ENCODE measurements around the gene DVL2.
"Not testable (repeated sequence)": the region's sequence is repeated elsewhere in the genome, so short reads cannot be mapped to it uniquely, and the experiment has no call there.

DVL2 gene

GRCh38 chr17:7249214-7249613 lies 14.9 kb upstream of the DVL2 start:
- H3K4me3 ChIP-seq (ENCODE audit: low read depth, low read length), result no peak overlapping the region; the same call in 1 of the 2 replicates
- no peak for DNase-seq (ENCODE audit: low read depth)
- TF ChIP-seq CTCF (IDR thresholded peaks at IDR 0.05; ENCODE audit: control insufficient read depth, extremely low read depth, insufficient read depth), result no peak

GRCh38 chr17:7248796-7249195 lies 14.5 kb upstream of the DVL2 start:
- H3K4me3 ChIP-seq (ENCODE audit: low read depth, low read length), result no peak overlapping the region
- TF ChIP-seq CTCF (IDR thresholded peaks at IDR 0.05; ENCODE audit: control insufficient read depth, extremely low read depth, insufficient read depth), result no peak
- no peak for DNase-seq (ENCODE audit: low read depth)

GRCh38 chr17:7246779-7247178 lies 12.5 kb upstream of the DVL2 start:
- no peak for TF ChIP-seq CTCF (IDR thresholded peaks at IDR 0.05; ENCODE audit: control insufficient read depth, extremely low read depth, insufficient read depth)
- no peak for DNase-seq (ENCODE audit: low read depth)

GRCh38 chr17:7243838-7244237 lies 9.5 kb upstream of the DVL2 start:
- not testable (repeated sequence) for H3K4me3 ChIP-seq (ENCODE audit: low read depth, low read length); DNase-seq (ENCODE audit: low read depth)

More at GRCh38 chr17:7246779-7247178, 12.5 kb upstream of the DVL2 start:
- no peak overlapping the region for H3K4me3 ChIP-seq (ENCODE audit: low read depth, low read length)

- H3K4me3 ChIP-seq (ENCODE audit: low read depth, low read length), result peak overlapping the region; percentile 97
- no peak for DNase-seq (ENCODE audit: low read depth)
- no peak for TF ChIP-seq CTCF (IDR thresholded peaks at IDR 0.05; ENCODE audit: control insufficient read depth, extremely low read depth, insufficient read depth)
Observed at GRCh38 chr17:7243453-7243729, 9.1 kb upstream of the DVL2 start.

GRCh38 chr17:7242717-7243452 lies 8.6 kb upstream of the DVL2 start:
- DNase-seq (ENCODE audit: low read depth), result peak; percentile 92
- TF ChIP-seq CTCF (IDR thresholded peaks at IDR 0.05; ENCODE audit: control insufficient read depth, extremely low read depth, insufficient read depth), result no peak
- peak overlapping the region; percentile 97 for H3K4me3 ChIP-seq (ENCODE audit: low read depth, low read length)

GRCh38 chr17:7241783-7242716 lies 7.7 kb upstream of the DVL2 start, which contains the start of gene GABARAP:
GABARAP (minus strand) TSS chr17:7242449; CDS start chr17:7242330, 119 bp downstream.
- TF ChIP-seq CTCF (IDR thresholded peaks at IDR 0.05; ENCODE audit: control insufficient read depth, extremely low read depth, insufficient read depth), result no peak
- no peak for DNase-seq (ENCODE audit: low read depth)
- H3K4me3 ChIP-seq (ENCODE audit: low read depth, low read length), result peak within 1 kb of the TSS; percentile 97

Measured in LNCaP clone FGC (cell line).